Activated CD8-positive, alpha-beta T cell treated with anti-CD3 and anti-CD28 coated beads, Interleukin-2, amount 10 ng/mL, durations not matched to agents 7 days and 5 days (primary cell): ENCODE results near the gene NTMT1. TPM values are rescaled to one million over a fixed set of nuclear protein-coding genes. Genes with fewer than 3 reads are reported as not detected.
"Not testable (repeated sequence)": the region's sequence is repeated elsewhere in the genome, so short reads cannot be mapped to it uniquely, and the experiment has no call there.

Experiments
- ATAC-seq: fragments of 150-1000 bp; cut with Tn5 transposase; one replicate; pipeline ENCODE4 v1.10.0; 2021; ENCODE audit warnings: moderate library complexity
- CTCF ChIA-PET: fragments of 350-600 bp; sonication (Branson Sonifier 250); formaldehyde crosslinking; loops from one replicate; lab custom pipeline; 2021; ENCODE audit warnings: antibody characterized with exemption; lab: Charles Lee
- POLR2A ChIA-PET: fragments of 350-600 bp; sonication (Branson Sonifier 250); formaldehyde crosslinking; loops from one replicate; lab custom pipeline; 2021; ENCODE audit warnings: antibody characterized with exemption; lab: Charles Lee
- DNase-seq: peaks from one replicate; pipeline ENCODE4 v3.0.0-alpha.2; 2020
- H3K27ac Mint-ChIP-seq: one replicate; pipeline ENCODE4 v1.8.0; 2021; ENCODE audit warnings: mild to moderate bottlenecking, mixed read lengths
- H3K27me3 Mint-ChIP-seq: one replicate; pipeline ENCODE4 v1.8.0; 2021; ENCODE audit warnings: low read depth, mixed read lengths
- H3K36me3 Mint-ChIP-seq: one replicate; pipeline ENCODE4 v1.8.0; 2021; ENCODE audit warnings: low read depth, mixed read lengths
- H3K4me1 Mint-ChIP-seq: one replicate; pipeline ENCODE4 v1.8.0; 2021; ENCODE audit warnings: low read depth, mixed read lengths
- H3K4me3 Mint-ChIP-seq: one replicate; pipeline ENCODE4 v1.8.0; 2021; ENCODE audit warnings: mild to moderate bottlenecking, mixed read lengths
- H3K9me3 Mint-ChIP-seq: one replicate; pipeline ENCODE4 v1.8.0; 2022; ENCODE audit warnings: mixed read lengths; ENCODE audit not compliant: insufficient read depth
- total RNA-seq, 2 experiments: library from RNA; stranded (reverse); gene quantifications; one replicate each; pipeline ENCODE4 v1.2.3, GENCODE V29; 2021

Gene NTMT1
- total RNA-seq, 2 experiments from 2014 or later = 36.2 to 39.2 TPM

GRCh38 chr9:129648092-129648763, 22.3 kb downstream of the NTMT1 start:
- Mint-ChIP-seq H3K4me3 (no peak overlapping the region), H3K27me3 (peaks cover under 1% of the 10 kb centered on the region), H3K9me3 (no peaks in the 10 kb centered on the region), H3K27ac (peak overlapping the region; percentile 28), H3K4me1 (no peaks in the 10 kb centered on the region), H3K36me3 (no peaks in the 10 kb centered on the region)
- CTCF ChIA-PET = no interaction called here
- POLR2A ChIA-PET = no interaction called here
- DNase-seq = no peak
- ATAC-seq = no peak

- Mint-ChIP-seq H3K36me3 (no peaks in the 10 kb centered on the region), H3K4me1 (no peaks in the 10 kb centered on the region), H3K27me3 (peaks cover 4% of the 10 kb centered on the region), H3K4me3 (no peak overlapping the region), H3K27ac (no peak overlapping the region), H3K9me3 (no peaks in the 10 kb centered on the region)
- ChIA-PET POLR2A (no interaction called here), CTCF (no interaction called here)
- ATAC-seq (no peak), DNase-seq (no peak)
Observed at GRCh38 chr9:129648764-129649115, 22.8 kb downstream of the NTMT1 start.

- H3K4me1 Mint-ChIP-seq = no peaks in the 10 kb centered on the region
- DNase-seq (no peak), ATAC-seq (no peak)
- ChIA-PET CTCF (no interaction called here), POLR2A (no interaction called here)
- no peaks in the 10 kb centered on the region for H3K36me3 Mint-ChIP-seq
- H3K27ac Mint-ChIP-seq = no peak overlapping the region
- peaks cover 4% of the 10 kb centered on the region for H3K27me3 Mint-ChIP-seq
- no peaks in the 10 kb centered on the region for H3K9me3 Mint-ChIP-seq
- no peak overlapping the region for H3K4me3 Mint-ChIP-seq
Observed at GRCh38 chr9:129649726-129650679, 24.0 kb downstream of the NTMT1 start.

GRCh38 chr9:129650680-129651235, 24.8 kb downstream of the NTMT1 start:
- ChIA-PET POLR2A (no interaction called here), CTCF (no interaction called here)
- ATAC-seq (no peak), DNase-seq (no peak)
- no peaks in the 10 kb centered on the region for H3K36me3 Mint-ChIP-seq
- H3K4me3 Mint-ChIP-seq = no peak overlapping the region
- no peak overlapping the region for H3K27ac Mint-ChIP-seq
- H3K27me3 Mint-ChIP-seq = peaks cover 4% of the 10 kb centered on the region
- no peaks in the 10 kb centered on the region for H3K9me3 Mint-ChIP-seq
- H3K4me1 Mint-ChIP-seq = no peaks in the 10 kb centered on the region

- no peak for DNase-seq
- H3K27me3 Mint-ChIP-seq = peaks cover 6% of the 10 kb centered on the region
- no peak overlapping the region for H3K27ac Mint-ChIP-seq
- ATAC-seq = no peak
- no peak overlapping the region for H3K4me3 Mint-ChIP-seq
- no peaks in the 10 kb centered on the region for H3K36me3 Mint-ChIP-seq
- ChIA-PET CTCF (no interaction called here), POLR2A (no interaction called here)
- no peaks in the 10 kb centered on the region for H3K9me3 Mint-ChIP-seq
- H3K4me1 Mint-ChIP-seq = no peaks in the 10 kb centered on the region
Observed at GRCh38 chr9:129653823-129654553, 28.0 kb downstream of the NTMT1 start.

GRCh38 chr9:129654554-129655040, 28.6 kb downstream of the NTMT1 start:
- DNase-seq (no peak), ATAC-seq (no peak)
- ChIA-PET POLR2A (no interaction called here), CTCF (no interaction called here)
- no peaks in the 10 kb centered on the region for H3K9me3 Mint-ChIP-seq
- no peaks in the 10 kb centered on the region for H3K36me3 Mint-ChIP-seq
- H3K27ac Mint-ChIP-seq = no peak overlapping the region
- no peaks in the 10 kb centered on the region for H3K4me1 Mint-ChIP-seq
- H3K4me3 Mint-ChIP-seq = no peak overlapping the region
- H3K27me3 Mint-ChIP-seq = peaks cover 6% of the 10 kb centered on the region

- no peak for ATAC-seq
- Mint-ChIP-seq H3K4me1 (no peaks in the 10 kb centered on the region), H3K36me3 (no peaks in the 10 kb centered on the region), H3K4me3 (no peak overlapping the region), H3K9me3 (no peaks in the 10 kb centered on the region), H3K27ac (no peak overlapping the region), H3K27me3 (peaks cover 6% of the 10 kb centered on the region)
- no peak for DNase-seq
- ChIA-PET CTCF (no interaction called here), POLR2A (no interaction called here)
Observed at GRCh38 chr9:129655154-129655553, 29.2 kb downstream of the NTMT1 start.

GRCh38 chr9:129655696-129656095, 29.7 kb downstream of the NTMT1 start:
- no peak overlapping the region for H3K27ac Mint-ChIP-seq
- no peaks in the 10 kb centered on the region for H3K4me1 Mint-ChIP-seq
- ATAC-seq = no peak
- CTCF ChIA-PET = interaction anchor here (1.4 kb wide), 1 partner anchor 31 kb away, joined by 3 read pairs; no protein-coding TSS in a partner anchor
- DNase-seq = no peak
- no peaks in the 10 kb centered on the region for H3K36me3 Mint-ChIP-seq
- H3K9me3 Mint-ChIP-seq = no peaks in the 10 kb centered on the region
- H3K27me3 Mint-ChIP-seq = peaks cover 7% of the 10 kb centered on the region
- POLR2A ChIA-PET = no interaction called here
- no peak overlapping the region for H3K4me3 Mint-ChIP-seq

GRCh38 chr9:129656795-129657390, 30.9 kb downstream of the NTMT1 start:
- no peaks in the 10 kb centered on the region for H3K36me3 Mint-ChIP-seq

GRCh38 chr9:129661029-129661428, 35.1 kb downstream of the NTMT1 start:
- ChIA-PET CTCF (interaction anchor here (1.5 kb wide), 1 partner anchor 130 kb away, joined by 7 read pairs; no protein-coding TSS in a partner anchor), POLR2A (no interaction called here)
- H3K9me3 Mint-ChIP-seq = no peaks in the 10 kb centered on the region
- H3K4me1 Mint-ChIP-seq = peaks cover 9% of the 10 kb centered on the region
- ATAC-seq = no peak
- H3K4me3 Mint-ChIP-seq = no peak overlapping the region
- no peak for DNase-seq
- H3K36me3 Mint-ChIP-seq = no peaks in the 10 kb centered on the region
- H3K27ac Mint-ChIP-seq = no peak overlapping the region
- H3K27me3 Mint-ChIP-seq = peaks cover 18% of the 10 kb centered on the region

More at GRCh38 chr9:129656795-129657390, 30.9 kb downstream of the NTMT1 start:
- H3K27me3 Mint-ChIP-seq = peaks cover 13% of the 10 kb centered on the region
- no peak overlapping the region for H3K4me3 Mint-ChIP-seq
- no peaks in the 10 kb centered on the region for H3K4me1 Mint-ChIP-seq
- no peak for ATAC-seq
- POLR2A ChIA-PET = no interaction called here
- H3K9me3 Mint-ChIP-seq = no peaks in the 10 kb centered on the region
- H3K27ac Mint-ChIP-seq = no peak overlapping the region
- DNase-seq = no peak
- CTCF ChIA-PET = interaction anchor here (1.4 kb wide), 1 partner anchor 33 kb away, joined by 3 read pairs; no protein-coding TSS in a partner anchor

- POLR2A ChIA-PET, H3K4me1 Mint-ChIP-seq, DNase-seq, H3K36me3 Mint-ChIP-seq, H3K27ac Mint-ChIP-seq, H3K9me3 Mint-ChIP-seq, ATAC-seq, H3K4me3 Mint-ChIP-seq: not testable (repeated sequence)
- peaks cover 18% of the 10 kb centered on the region for H3K27me3 Mint-ChIP-seq
- CTCF ChIA-PET = interaction anchor here (0.7 to 1.5 kb wide), 4 partner anchors 21 to 128 kb away, joined by 3 to 4 read pairs (median 3); no protein-coding TSS in a partner anchor
Observed at GRCh38 chr9:129662239-129662638, 36.3 kb downstream of the NTMT1 start.
